ENCODE measurements around the gene QRICH2.

Gene QRICH2

DNA sequence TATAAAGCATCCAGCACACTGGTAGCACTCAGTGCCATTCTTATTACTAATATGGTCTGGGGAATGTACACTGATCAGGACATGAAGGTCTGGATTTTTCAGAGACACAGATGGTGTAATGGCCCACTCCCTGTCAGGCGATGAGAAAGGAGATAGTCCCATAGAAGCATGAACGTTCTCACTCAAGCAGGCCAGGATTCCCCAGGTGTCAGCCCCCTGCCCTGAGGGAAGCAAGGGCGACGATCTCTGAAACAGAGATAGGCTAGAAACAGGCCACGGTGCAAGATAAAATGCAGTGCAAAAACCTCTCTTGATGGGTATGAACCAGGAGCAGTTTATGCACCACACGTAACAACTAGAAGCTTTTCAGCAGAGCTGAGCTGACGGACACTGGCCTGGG, 35.0 kb upstream of the QRICH2 start:
- no peaks in the 10 kb centered on the region for H3K9me3 Mint-ChIP-seq
- peaks cover 39% of the 10 kb centered on the region for H3K36me3 Mint-ChIP-seq
- H3K4me1 Mint-ChIP-seq: no peaks in the 10 kb centered on the region
- CTCF ChIA-PET: no interaction called here
- no peaks in the 10 kb centered on the region for H3K27me3 Mint-ChIP-seq
- H3K27ac Mint-ChIP-seq: no peak overlapping the region
- H3K4me3 Mint-ChIP-seq: no peak overlapping the region
- no peak for DNase-seq

DNA sequence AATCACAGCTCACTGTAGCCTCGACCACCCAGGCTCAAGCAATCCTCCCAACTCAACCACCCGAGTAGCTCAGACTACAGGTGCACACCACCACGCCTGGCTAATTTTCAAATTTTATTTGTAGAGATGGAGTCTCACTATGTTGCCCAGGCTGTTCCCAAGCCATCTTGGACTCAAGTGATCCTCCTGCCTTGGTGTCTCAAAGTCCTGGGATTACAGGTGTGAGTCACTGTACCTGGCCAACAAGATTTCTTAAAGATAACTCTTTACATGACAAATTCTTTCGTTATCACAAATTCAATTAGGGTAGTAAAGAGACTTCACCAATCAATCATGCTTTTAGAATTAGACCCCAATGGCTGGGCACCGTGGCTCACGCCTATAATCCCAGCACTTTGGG, 33.2 kb upstream of the QRICH2 start:
- CTCF ChIA-PET: no interaction called here
- H3K27ac Mint-ChIP-seq: no peak overlapping the region
- H3K4me3 Mint-ChIP-seq: no peak overlapping the region
- no peaks in the 10 kb centered on the region for H3K9me3 Mint-ChIP-seq
- no peak for DNase-seq
- H3K4me1 Mint-ChIP-seq: peaks cover 4% of the 10 kb centered on the region
- H3K36me3 Mint-ChIP-seq: peaks cover 27% of the 10 kb centered on the region
- no peaks in the 10 kb centered on the region for H3K27me3 Mint-ChIP-seq

DNA sequence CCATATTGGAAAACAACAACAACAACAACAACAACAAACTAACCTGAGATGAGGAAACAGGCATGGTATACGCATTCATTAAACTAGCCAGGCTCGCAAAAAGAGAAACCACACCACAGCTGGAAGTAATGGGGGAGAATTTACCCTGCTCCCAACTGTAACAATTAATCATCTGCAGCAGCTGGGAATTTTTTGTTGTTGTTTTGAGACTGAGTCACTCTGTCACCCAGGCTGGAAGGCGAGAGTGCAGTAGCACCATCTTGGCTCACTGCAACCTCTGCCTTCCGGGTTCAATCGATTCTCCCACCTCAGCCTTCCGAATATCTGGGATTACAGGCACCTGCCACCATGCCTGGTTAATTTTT, 29.3 kb upstream of the QRICH2 start:
- DNase-seq: no peak
- H3K36me3 Mint-ChIP-seq: peaks cover 25% of the 10 kb centered on the region
- H3K9me3 Mint-ChIP-seq: no peaks in the 10 kb centered on the region
- H3K4me3 Mint-ChIP-seq: no peak overlapping the region
- CTCF ChIA-PET: interaction anchor here (1.7 kb wide), 1 partner anchor 33 kb away, joined by 3 read pairs; no protein-coding TSS in a partner anchor
- H3K4me1 Mint-ChIP-seq: peaks cover 4% of the 10 kb centered on the region
- H3K27me3 Mint-ChIP-seq: no peaks in the 10 kb centered on the region
- no peak overlapping the region for H3K27ac Mint-ChIP-seq

DNA sequence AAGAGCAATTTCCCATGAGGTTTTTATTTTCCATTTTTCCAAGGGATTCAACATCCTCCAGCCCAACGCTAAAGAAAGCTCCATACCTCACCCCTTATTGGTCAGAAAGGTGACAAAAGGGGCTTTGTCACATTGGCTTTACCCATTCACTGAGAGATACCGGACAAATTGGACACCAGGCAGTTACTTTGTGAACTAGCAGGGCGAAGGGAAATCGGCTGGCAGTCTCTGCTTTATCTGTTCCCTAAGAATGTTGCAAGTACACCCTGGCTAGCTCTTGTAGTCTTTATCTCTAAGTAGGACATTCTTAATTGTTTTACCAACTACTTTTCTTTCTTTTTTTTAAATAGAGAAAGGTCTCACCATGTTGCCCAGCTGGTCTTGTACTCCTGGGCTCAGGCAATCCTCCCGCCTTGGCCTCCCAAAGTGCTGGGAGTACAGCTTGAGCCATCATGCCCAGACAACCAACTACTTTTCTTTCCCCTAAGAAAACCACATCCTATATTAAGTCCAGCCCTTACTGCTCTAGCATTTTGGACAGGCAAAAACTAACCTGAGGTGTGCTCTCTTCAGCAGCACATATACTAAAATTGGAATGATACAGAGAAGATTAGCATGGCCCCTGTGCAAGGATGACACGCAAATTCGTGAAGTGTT, 28.8 kb upstream of the QRICH2 start:
- H3K9me3 Mint-ChIP-seq: no peaks in the 10 kb centered on the region

DNA sequence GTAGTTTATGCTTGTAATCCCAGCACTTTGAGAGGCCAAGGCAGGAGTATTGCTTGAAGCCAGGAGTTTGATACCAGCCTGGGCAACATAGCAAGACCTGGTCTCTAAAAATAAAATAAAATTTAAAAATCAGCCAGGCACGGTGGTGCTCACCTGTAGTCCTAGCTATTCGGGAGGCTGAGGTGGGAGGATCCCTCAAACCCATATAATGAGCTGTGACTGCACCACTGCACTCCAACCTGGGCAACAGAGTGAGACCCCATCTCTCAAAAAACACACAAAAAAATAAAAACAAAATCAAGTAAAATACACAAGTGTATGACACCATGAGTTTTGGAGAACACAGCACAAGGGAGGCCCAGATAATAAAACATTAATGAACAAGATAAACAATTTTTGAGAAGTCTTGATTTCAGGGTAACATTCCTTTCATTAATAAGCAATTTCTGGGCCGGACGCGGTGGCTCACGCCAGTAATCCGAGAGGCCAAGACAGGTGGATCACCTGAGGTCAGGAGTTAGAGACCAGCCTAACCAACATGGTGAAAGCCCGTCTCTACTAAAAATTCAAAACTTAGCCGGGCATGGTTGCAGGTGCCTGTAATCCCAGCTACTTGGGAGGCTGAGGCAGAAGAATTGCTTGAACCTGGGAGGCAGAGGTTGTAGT, 27.8 kb upstream of the QRICH2 start:
- Mint-ChIP-seq H3K27ac (no peak overlapping the region), H3K27me3 (no peaks in the 10 kb centered on the region), H3K4me1 (peaks cover 4% of the 10 kb centered on the region), H3K36me3 (peaks cover 23% of the 10 kb centered on the region), H3K9me3 (no peaks in the 10 kb centered on the region), H3K4me3 (no peak overlapping the region)
- CTCF ChIA-PET: interaction anchor here (0.6 kb wide), 1 partner anchor 310 kb away, joined by 3 read pairs; no protein-coding TSS in a partner anchor
- no peak for DNase-seq

More for the DNA sequence above, 28.8 kb upstream of the QRICH2 start:
- DNase-seq: no peak
- peaks cover 20% of the 10 kb centered on the region for H3K36me3 Mint-ChIP-seq
- H3K27ac Mint-ChIP-seq: no peak overlapping the region
- no peaks in the 10 kb centered on the region for H3K27me3 Mint-ChIP-seq
- H3K4me1 Mint-ChIP-seq: peaks cover 4% of the 10 kb centered on the region
- no peak overlapping the region for H3K4me3 Mint-ChIP-seq
- CTCF ChIA-PET: interaction anchor here (1.7 kb wide), 1 partner anchor 33 kb away, joined by 3 read pairs; no protein-coding TSS in a partner anchor

- Mint-ChIP-seq H3K36me3 (peaks cover 25% of the 10 kb centered on the region), H3K4me3 (no peak overlapping the region), H3K4me1 (peaks cover 4% of the 10 kb centered on the region), H3K27ac (no peak overlapping the region), H3K27me3 (no peaks in the 10 kb centered on the region), H3K9me3 (no peaks in the 10 kb centered on the region)
- CTCF ChIA-PET: interaction anchor here (0.7 kb wide), 1 partner anchor 361 kb away, joined by 3 read pairs; no protein-coding TSS in a partner anchor
- DNase-seq: no peak
These were observed 25.8 kb upstream of the QRICH2 start for GRCh38 chr17:76333673-76334505.

DNA sequence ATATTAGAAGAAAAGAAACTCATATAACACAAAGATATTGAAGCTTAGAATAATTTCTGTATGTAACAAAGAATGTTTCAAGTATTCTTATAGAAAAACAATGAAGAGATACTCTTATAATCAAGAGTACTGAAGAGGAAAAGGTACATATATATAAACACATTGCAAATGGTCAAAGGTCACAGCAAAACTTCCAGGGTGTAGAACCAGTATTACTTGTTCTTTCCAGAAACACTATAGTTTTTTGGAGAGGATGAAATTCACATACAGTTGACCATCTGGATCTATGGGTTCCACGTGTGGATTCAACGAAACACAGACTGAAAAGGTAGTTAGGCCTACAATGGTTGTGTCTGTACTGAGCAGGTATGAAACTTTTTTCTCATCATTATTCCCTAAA, 23.0 kb upstream of the QRICH2 start:
- no peak overlapping the region for H3K4me3 Mint-ChIP-seq
- peaks cover 37% of the 10 kb centered on the region for H3K36me3 Mint-ChIP-seq
- DNase-seq: no peak
- H3K9me3 Mint-ChIP-seq: no peaks in the 10 kb centered on the region
- no peaks in the 10 kb centered on the region for H3K4me1 Mint-ChIP-seq
- no peaks in the 10 kb centered on the region for H3K27me3 Mint-ChIP-seq
- CTCF ChIA-PET: interaction anchor here (0.6 to 1.2 kb wide), 2 partner anchors 20 to 376 kb away, joined by 3 to 4 read pairs; no protein-coding TSS in a partner anchor
- no peak overlapping the region for H3K27ac Mint-ChIP-seq

GRCh38 chr17:76329664-76330063, 21.6 kb upstream of the QRICH2 start:
- DNase-seq: no peak
- Mint-ChIP-seq H3K27ac (no peak overlapping the region), H3K4me1 (no peaks in the 10 kb centered on the region), H3K9me3 (no peaks in the 10 kb centered on the region), H3K36me3 (peaks cover 36% of the 10 kb centered on the region), H3K4me3 (no peak overlapping the region), H3K27me3 (no peaks in the 10 kb centered on the region)
- CTCF ChIA-PET: interaction anchor here (0.6 to 1.4 kb wide), 4 partner anchors 55 to 389 kb away, joined by 3 read pairs; partner anchors contain the start of gene FBF1

DNA sequence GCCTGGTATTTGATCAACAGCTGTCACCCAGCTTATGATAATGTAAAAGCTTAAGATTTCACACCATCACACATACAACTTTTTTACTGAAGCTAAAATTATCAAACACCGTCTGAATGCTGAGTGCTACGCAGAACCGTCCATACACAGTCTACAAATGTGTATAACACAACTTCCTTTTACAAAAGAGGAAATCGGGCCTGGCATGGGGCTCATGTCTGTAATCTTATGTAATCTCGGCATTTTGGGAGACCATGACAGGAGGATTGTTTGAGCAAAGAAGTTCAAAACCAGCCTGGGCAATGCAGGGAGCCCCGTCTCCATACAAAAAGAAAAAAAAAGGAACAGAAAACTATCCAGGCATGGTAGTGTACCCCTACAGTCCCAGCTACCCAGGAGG, 19.6 kb upstream of the QRICH2 start:
- no peaks in the 10 kb centered on the region for H3K27me3 Mint-ChIP-seq
- no peaks in the 10 kb centered on the region for H3K4me1 Mint-ChIP-seq
- H3K27ac Mint-ChIP-seq: no peak overlapping the region
- CTCF ChIA-PET: no interaction called here
- H3K4me3 Mint-ChIP-seq: no peak overlapping the region
- no peak for DNase-seq
- H3K9me3 Mint-ChIP-seq: no peaks in the 10 kb centered on the region
- peaks cover 33% of the 10 kb centered on the region for H3K36me3 Mint-ChIP-seq

- no peaks in the 10 kb centered on the region for H3K27me3 Mint-ChIP-seq
These were observed 18.2 kb upstream of the QRICH2 start for GRCh38 chr17:76326306-76326705.

GRCh38 chr17:76318586-76318985, 10.5 kb upstream of the QRICH2 start:
- no peak for DNase-seq
- H3K4me3 Mint-ChIP-seq: no peak overlapping the region
- H3K9me3 Mint-ChIP-seq: no peaks in the 10 kb centered on the region
- H3K36me3 Mint-ChIP-seq: peaks cover 23% of the 10 kb centered on the region
- H3K27ac Mint-ChIP-seq: no peak overlapping the region
- H3K27me3 Mint-ChIP-seq: no peaks in the 10 kb centered on the region
- H3K4me1 Mint-ChIP-seq: peaks cover 11% of the 10 kb centered on the region
- CTCF ChIA-PET: no interaction called here

More at GRCh38 chr17:76326306-76326705, 18.2 kb upstream of the QRICH2 start:
- no peak for DNase-seq
- H3K36me3 Mint-ChIP-seq: peaks cover 34% of the 10 kb centered on the region
- H3K4me1 Mint-ChIP-seq: no peaks in the 10 kb centered on the region
- H3K4me3 Mint-ChIP-seq: no peak overlapping the region
- CTCF ChIA-PET: interaction anchor here (0.9 kb wide), 1 partner anchor 47 kb away, joined by 3 read pairs; no protein-coding TSS in a partner anchor
- H3K9me3 Mint-ChIP-seq: no peaks in the 10 kb centered on the region
- H3K27ac Mint-ChIP-seq: no peak overlapping the region

DNA sequence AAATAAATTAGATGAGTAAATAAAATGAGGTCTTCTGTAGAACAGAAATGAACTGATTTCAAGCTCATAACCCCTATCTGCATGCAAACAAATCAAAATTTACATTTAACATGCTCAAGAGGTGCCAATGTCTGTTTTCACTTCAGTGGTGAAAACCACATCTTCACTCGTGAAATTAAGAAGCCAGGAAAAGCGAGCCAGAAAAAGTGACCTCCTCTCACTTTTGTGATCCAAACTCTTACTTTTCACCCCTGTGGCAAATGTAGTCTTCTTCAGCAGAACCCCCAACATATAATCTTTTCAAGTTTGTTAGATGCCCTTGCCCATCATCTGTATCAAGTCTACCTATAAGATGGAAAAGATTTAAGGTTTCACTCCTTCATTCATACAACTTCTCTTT, 9.5 kb upstream of the QRICH2 start:
- Mint-ChIP-seq H3K27me3 (no peaks in the 10 kb centered on the region), H3K4me3 (no peak overlapping the region), H3K36me3 (peaks cover 29% of the 10 kb centered on the region), H3K4me1 (peaks cover 11% of the 10 kb centered on the region), H3K9me3 (no peaks in the 10 kb centered on the region), H3K27ac (no peak overlapping the region)
- CTCF ChIA-PET: interaction anchor here (1.2 kb wide), 2 partner anchors 19 to 321 kb away, joined by 3 read pairs; no protein-coding TSS in a partner anchor
- DNase-seq: no peak

GRCh38 chr17:76314392-76315227, 6.5 kb upstream of the QRICH2 start:
- DNase-seq: no peak
- no peaks in the 10 kb centered on the region for H3K9me3 Mint-ChIP-seq
- H3K4me1 Mint-ChIP-seq: peaks cover 11% of the 10 kb centered on the region
- H3K4me3 Mint-ChIP-seq: no peak overlapping the region
- H3K27me3 Mint-ChIP-seq: no peaks in the 10 kb centered on the region
- CTCF ChIA-PET: interaction anchor here (1.5 to 2.1 kb wide), 2 partner anchors 10 to 70 kb away, joined by 4 to 5 read pairs; partner anchors contain the start of gene SPHK1
- H3K36me3 Mint-ChIP-seq: peaks cover 32% of the 10 kb centered on the region
- H3K27ac Mint-ChIP-seq: no peak overlapping the region
